ENCODE measurements around the gene SHANK3. TPM values are rescaled to one million over a fixed set of nuclear protein-coding genes. Genes with fewer than 3 reads are reported as not detected.

Gene SHANK3
- total RNA-seq, 1 experiment from 2014 or later: 0.12 TPM

GRCh38 chr22:50699001-50699755 lies 26.6 kb downstream of the SHANK3 start:
- DNase-seq (ENCODE audit: low read depth): no peak

- DNase-seq (ENCODE audit: low read depth): no peak
These were observed 27.2 kb downstream of the SHANK3 start for GRCh38 chr22:50699756-50700386.

DNA sequence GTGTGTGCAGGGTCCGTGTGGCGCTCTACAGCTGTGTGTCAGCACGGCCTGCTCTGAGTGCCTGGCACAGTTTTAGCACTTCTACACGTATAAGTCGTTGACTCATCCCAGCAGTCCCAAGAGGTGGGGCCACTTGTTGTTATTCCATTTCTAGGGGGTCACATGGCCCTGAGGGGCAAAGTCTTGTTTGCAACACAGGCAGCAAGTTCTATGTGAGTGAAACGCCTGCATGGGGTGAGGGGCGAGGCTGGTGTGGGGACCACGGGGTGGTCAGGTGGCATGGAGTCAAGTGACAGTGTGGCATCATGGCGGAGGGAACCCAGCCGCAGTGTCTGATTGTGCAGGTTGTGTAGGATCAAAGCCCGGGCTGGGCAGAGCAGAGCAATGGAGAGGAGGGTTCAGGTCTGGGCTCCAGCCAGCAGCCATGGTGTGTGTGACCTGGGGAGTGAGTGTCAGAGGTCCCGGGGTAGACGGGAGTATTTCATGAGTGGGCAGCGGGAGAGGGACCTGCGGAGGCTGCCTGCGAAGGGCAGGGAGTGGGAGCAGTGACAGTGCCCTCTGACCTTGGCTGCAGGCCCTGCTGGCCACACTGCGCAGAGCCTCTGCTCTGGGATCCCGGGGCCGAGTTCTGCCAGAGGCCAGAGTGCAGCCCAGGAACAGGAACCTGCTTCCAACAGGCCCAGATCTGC lies 27.9 kb downstream of the SHANK3 start:
- DNase-seq (ENCODE audit: low read depth): no peak

GRCh38 chr22:50701076-50701419 lies 28.4 kb downstream of the SHANK3 start:
- no peak for DNase-seq (ENCODE audit: low read depth)

DNA sequence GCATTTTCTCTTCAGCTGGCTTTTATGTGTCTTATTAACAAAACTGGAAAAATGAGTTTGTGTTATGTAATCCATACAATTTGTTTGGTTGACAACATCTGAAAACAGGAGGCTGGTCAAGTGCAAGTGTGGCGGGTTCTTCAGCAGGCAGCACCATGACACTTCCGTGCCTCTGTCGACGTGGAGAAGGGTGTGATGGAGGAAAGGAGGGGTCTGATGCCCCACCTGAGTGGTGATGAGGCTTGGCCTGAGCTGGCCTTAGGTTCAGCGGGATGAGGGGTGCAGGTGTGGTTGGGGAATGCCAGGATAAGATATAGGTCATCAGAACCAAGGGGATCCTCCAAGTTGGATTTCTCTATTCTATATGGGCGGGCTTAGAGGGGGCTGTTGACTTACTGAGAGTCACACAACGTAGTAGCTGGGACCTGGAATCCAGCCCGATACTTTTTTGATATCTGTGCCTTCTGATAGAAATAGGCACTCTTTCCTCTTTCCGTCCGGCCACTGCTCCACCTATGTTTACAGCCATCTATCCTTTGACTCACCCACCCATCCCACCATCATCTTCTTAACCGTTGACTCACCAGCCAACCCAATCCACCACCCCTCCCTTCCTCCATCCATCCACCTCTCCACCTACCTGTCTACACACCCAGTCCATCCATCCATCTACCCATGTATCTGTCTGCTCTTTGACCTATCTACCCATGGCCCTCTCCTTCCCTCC lies 29.0 kb downstream of the SHANK3 start:
- no peak for DNase-seq (ENCODE audit: low read depth)

DNA sequence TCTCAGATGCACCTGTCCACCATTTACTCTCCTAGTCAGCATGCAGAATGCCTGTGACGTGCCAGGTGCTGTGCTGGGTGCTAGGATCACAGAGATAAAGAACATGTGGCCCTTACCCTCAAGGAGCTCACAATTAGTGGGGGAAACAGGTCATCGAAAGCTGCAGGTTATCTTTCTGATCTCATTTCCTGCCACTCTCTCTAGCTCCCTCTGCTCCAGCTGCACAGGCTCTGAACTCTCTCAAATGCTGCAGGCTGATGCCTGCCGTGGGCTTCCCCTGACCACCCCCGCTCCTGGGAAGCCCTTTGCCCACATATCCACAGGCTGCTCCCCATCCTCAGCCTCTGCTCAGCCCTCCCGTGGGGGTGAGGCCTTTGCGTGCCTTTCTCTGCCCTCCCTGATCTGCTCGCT lies 29.6 kb downstream of the SHANK3 start:
- DNase-seq (ENCODE audit: low read depth): no peak

- no peak for DNase-seq (ENCODE audit: low read depth)
These were observed 30.4 kb downstream of the SHANK3 start for GRCh38 chr22:50702821-50703725.

DNA sequence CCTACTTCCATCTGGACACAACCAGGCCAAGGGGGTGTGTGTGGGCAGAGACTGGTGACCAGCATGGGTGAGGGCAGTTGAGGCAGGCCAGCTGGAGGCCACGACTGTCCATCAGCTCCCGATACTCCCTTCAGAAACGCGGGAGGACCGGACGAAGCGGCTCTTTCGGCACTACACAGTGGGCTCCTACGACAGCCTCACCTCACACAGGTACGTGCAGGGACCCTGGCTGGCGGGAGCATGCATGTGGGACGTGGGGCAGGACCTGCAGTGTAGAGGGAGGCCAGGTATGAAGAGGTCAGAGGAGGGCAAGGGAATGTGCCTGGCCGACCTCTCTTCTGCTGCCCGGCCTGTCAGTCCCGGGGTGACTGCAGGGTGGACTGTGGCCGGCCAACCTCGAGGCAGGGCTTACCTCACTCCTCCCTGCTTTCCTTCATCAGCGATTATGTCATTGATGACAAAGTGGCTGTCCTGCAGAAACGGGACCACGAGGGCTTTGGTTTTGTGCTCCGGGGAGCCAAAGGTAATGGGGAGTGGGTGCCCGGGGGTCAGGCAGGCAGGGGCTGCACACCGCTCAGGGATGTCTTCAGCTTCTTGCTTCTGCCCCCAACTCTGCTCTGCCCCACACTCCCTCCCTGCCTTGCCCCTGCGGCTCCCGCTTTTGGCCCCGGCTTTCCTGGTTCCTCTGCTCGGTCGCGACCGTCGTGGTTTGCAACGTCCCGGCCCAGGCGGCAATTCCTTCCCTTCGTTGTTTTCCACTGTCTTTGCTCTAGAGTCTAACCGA lies 31.3 kb downstream of the SHANK3 start:
- no peak for DNase-seq (ENCODE audit: low read depth)

DNA sequence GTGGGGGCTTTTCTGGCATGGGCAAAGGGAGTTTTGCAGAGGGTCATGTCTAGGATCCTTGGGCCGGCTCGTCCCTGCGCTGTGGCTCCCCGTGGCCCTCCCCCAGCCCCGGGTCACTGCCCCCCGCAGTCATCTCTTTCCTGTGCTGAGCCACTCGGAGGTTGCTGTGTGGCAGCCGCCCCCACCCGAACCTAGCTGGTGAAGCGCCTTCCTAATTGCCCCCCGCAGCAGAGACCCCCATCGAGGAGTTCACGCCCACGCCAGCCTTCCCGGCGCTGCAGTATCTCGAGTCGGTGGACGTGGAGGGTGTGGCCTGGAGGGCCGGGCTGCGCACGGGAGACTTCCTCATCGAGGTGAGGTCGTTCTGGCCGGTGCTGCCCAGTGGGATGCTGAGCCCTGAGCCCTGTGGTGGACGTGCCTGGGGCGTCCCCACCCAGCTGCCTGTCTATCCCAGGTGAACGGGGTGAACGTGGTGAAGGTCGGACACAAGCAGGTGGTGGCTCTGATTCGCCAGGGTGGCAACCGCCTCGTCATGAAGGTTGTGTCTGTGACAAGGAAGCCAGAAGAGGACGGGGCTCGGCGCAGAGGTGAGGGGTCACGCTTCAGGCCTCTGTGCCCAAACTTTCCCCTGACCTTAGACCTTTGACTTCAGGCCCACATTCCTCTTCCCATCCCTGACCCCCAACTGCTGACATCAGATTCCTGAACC lies 32.0 kb downstream of the SHANK3 start:
- no peak for DNase-seq (ENCODE audit: low read depth)

DNA sequence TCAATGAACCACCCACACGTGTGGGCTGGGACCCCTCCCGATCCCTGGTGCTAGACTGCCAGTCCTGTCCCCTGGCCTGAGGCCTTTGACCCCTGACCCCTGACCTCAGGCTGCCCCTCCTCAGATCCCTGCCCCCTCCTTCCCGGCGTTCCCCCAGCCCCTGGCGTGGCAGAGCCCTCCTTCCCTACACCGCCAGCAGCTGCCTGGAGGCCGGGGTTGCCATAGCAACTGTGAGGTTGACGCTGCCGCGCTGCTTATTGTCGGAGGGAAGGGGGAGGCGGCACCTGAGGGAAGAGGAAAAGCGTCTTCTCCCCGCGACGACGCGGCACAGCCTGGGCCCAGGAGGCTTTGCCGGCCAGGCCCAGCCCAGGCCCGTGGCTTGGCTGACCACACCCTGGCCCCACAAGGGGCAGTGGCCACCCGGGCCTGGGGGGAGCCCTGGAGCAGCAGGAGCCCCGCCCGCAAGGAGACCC lies 32.6 kb downstream of the SHANK3 start:
- peak; percentile 16 for DNase-seq (ENCODE audit: low read depth)

- DNase-seq (ENCODE audit: low read depth): no peak
These were observed 33.3 kb downstream of the SHANK3 start for GRCh38 chr22:50705851-50706351.

DNA sequence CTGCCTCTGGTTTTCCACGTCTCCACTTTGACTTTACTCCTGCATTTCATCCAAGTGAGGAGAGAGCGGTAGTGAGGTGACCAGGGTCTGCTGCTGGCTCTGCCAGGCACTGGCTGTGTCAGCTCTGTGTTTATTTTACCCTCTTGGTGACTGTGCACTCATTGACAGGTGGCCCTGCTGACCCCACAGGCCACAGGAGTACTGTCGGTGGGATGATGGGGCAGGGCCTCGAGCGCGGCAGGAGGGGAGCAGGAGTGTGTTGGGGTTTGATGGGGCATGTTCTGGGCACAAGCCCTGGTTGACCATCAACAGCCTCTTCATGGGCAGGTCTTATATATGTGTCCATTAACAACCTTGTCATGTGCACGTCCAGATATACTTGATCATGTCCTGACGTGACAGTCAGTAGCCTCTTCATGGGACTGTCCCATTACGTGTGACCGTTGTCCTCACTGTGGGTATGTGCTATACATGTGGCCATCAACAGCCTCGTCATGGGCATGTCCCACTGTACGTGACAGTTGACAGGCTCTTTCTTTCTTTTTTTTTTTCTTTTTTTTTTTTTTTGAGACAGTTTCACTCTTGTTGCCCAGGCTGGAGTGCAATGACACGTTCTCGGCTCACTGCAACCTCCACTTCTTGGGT lies 34.0 kb downstream of the SHANK3 start:
- no peak for DNase-seq (ENCODE audit: low read depth)

- DNase-seq (ENCODE audit: low read depth): no peak
These were observed 35.9 kb downstream of the SHANK3 start for GRCh38 chr22:50708474-50708873.

GRCh38 chr22:50708996-50709395 lies 36.4 kb downstream of the SHANK3 start:
- DNase-seq (ENCODE audit: low read depth): no peak

DNA sequence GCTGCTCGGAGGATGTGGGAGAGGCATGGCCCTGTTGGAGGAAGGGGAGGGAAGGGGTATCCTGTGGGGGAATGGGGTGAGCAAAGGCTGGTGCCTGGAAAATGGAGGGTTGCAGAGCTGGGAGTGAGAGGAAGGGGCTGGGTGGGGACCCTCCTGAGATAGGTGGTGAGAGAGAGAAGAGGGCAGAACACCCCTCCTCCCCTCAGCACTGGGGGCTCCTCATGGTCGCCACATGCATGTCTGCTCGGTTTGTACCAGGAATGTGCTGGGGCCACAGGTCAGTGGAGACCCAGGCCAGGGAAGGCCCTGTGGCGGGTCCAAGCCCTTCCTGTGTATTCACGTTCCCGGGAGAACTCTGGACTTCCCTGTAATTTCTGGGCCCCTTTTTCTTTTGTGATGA lies 37.6 kb downstream of the SHANK3 start:
- DNase-seq (ENCODE audit: low read depth): no peak

- no peak for DNase-seq (ENCODE audit: low read depth)
These were observed 38.3 kb downstream of the SHANK3 start for GRCh38 chr22:50710886-50711285.

DNA sequence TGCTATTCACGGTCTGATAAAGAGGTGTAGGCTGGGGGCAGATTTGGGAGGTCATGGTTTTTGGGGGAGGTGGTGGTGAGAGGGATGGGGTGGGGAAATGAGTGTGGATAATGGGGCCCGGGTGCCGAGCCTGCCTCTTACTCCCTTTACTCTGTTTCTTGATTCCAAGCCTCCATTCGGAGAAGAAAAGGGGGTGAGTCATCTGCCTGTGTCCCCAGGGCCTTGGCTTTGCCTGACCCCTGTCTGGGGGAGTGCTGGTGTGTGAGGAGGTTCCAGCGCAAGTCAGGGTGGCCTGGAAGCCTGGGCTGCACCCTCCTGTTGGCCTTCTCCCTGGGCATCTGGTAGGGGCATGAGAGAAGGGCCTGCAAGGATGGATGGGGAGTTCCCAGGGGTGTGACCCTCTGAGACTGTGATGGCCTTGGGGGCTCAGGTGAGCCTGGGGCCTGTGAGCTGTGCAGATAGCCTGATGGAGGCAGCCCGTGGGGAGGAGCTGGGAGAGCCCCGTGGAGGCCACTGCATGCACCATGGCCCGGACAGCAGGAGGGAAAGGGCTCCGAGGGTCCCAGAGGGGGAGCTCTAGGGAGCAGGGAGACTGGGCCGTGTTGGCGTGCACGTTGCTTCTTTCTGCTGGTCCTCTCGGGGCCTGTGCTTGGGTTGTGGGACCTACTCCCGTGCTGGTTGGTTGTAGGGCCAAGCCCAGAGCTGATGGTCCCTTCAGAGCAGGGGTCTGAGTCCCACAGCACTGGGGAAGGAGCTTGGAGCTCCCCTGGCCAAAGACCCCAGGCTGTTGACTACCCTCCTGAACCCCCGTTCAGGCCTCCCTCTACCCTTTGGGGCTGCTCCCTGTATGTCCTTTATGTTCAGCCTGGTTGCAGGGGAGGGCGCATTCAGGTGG lies 39.1 kb downstream of the SHANK3 start:
- DNase-seq (ENCODE audit: low read depth): peak; percentile 20

Data from RPMI7951 (cell line).